ENCODE data around the gene RSAD2.

Gene RSAD2, protein sequence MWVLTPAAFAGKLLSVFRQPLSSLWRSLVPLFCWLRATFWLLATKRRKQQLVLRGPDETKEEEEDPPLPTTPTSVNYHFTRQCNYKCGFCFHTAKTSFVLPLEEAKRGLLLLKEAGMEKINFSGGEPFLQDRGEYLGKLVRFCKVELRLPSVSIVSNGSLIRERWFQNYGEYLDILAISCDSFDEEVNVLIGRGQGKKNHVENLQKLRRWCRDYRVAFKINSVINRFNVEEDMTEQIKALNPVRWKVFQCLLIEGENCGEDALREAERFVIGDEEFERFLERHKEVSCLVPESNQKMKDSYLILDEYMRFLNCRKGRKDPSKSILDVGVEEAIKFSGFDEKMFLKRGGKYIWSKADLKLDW

DNA sequence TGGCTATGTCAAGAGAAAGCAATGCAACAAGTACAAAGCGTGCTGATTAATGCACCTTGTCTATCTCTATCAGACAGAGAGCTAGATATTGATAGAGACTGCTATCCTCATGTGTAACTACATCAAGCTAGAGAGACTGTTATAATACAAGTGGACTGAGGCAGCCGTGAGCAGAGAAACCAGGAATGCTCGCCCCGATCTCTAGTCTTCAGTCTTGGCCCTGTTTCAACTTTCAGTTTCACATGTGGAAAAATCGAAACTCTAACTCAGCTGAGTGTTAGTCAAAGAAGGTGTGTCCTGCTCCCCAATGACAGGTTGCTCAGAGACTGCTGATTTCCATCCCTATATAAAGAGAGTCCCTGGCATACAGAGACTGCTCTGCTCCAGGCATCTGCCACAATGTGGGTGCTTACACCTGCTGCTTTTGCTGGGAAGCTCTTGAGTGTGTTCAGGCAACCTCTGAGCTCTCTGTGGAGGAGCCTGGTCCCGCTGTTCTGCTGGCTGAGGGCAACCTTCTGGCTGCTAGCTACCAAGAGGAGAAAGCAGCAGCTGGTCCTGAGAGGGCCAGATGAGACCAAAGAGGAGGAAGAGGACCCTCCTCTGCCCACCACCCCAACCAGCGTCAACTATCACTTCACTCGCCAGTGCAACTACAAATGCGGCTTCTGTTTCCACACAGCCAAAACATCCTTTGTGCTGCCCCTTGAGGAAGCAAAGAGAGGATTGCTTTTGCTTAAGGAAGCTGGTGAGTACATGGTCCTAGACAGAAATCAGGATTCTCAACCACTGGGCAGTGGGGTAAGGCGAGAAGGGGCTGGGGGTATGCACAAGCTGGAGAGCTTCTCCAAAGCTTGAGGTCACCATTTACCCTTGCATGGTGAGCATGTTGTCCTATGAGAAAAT lies at the start of gene RSAD2:
TSS of gene RSAD2 (plus strand) at position 376 of the 903 bp plus-strand sequence. CDS start at position 400, 24 bp downstream.
- DNase-seq, result peak; percentile 77 to 91 (median 83)

DNA sequence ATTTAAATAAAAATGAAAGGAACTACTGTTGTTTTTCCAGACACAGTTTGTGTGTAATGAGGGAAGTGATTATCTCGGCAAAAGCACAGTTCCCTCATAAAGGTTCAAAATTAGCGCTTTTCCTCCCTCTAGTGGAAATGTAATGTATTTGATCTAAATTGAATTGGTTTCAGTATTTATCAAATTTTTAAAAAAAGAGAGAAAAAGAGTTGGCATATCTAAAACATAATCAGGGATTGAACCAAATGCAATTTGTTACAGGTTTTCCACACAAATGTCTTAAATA lies 49.3 kb upstream of the RSAD2 start:
- peak; percentile 67 to 83 (median 83) for DNase-seq

DNA sequence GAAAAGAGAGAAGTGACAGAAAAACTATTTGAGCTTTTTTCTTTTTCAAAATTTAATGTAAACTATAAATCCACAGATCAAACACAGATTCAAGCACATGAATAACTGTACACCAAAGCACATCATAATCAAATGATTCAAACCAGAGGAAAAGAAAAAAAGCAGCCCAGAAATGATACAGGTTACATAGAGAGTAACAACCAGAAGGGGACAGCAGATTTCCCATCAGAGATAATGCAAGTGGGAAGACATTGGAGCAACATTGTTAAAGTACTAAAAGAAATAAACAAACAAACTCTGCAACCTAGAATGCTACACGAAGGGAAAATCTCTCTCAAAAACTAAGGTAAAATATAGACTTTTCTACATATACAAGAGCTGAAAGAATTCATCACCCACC lies 46.3 kb upstream of the RSAD2 start:
- no peak for DNase-seq

DNA sequence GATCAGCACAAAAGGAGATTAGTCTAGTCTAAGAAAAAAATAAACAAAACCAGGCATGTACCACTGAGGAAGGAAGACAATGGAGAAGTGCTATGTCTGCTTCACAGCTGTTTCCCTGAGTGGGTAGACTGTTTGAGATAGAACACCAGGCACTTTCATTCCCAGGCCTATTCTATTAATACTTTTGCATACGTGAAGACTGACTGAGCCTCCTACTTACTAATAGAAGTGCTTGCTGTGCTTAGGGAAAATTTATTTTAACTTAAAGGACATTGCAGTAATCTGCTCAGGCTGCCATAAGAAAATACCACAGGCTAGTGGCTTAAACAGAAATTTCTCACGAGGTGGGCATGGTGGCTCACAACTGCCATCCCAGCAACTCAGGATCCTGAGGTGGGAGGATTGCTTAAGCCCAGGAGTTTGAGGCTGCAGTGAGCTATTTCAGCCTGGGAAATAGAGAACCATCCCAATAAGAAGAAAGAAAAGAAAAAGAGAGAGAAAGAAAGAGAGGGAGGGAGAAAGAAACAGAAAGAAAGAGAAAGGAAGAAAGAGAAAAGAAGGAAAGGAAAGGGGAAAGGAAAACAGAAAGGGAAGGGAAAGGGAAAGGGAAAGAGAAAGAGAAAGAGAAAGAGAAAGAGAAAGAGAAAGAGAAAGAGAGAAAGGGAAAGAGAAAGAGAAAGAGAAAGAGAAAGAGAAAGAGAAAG lies 44.8 kb upstream of the RSAD2 start:
- DNase-seq, result peak; percentile 35 to 77 (median 50)

DNA sequence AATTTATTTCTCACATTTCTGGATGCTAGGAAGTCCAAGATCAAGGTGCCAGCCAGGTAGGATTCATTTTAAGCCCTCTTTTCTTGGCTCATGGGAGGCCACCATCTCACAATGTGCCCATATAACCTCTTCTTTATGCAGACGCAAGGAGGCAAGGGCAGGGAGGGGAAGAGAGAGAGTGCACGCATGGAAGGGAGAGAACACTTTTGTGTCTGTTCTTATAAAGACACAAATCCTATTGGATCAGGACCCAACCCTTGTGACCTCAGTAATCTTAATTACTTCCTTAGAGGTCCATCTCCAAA lies 44.3 kb upstream of the RSAD2 start:
- no peak for DNase-seq

DNA sequence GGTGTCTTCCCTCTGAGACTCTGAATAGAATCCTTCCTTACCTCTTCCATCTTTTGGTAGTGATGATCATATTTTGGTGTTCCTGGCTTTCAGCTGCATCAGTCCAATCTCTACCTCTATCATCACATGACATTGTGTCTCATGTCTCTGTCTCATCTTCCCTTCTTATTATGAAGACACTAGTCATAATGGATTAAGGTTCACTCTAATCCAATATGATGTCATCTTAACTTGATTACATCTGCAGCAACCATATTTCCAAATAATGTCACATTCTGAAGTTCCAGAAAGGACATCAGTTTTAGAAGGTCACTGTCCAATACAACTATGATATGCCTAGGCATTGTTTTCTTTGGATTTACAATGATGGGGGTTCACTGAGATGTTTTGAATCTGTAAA lies 43.4 kb upstream of the RSAD2 start:
- DNase-seq, result peak in 2 of 3 donors; percentile 39 to 68

DNA sequence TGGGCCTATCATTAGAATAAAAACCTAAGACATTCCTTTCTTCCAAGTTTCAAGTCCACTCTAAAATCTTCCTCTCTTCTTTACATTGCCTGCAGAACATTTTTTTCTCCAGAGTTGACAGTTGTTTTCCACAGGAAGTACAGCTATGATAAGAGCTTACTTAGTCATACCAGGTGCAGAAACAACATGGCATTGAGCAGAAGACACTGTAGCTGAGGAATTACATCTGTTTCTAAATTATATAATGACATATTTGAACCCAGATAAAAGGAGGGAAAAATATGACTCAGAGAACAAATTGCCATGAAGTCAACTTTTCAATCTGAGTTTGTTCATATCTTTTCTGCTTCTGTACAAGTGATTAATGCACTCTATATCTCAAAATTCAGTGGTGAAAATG lies 42.1 kb upstream of the RSAD2 start:
- DNase-seq, result no peak

DNA sequence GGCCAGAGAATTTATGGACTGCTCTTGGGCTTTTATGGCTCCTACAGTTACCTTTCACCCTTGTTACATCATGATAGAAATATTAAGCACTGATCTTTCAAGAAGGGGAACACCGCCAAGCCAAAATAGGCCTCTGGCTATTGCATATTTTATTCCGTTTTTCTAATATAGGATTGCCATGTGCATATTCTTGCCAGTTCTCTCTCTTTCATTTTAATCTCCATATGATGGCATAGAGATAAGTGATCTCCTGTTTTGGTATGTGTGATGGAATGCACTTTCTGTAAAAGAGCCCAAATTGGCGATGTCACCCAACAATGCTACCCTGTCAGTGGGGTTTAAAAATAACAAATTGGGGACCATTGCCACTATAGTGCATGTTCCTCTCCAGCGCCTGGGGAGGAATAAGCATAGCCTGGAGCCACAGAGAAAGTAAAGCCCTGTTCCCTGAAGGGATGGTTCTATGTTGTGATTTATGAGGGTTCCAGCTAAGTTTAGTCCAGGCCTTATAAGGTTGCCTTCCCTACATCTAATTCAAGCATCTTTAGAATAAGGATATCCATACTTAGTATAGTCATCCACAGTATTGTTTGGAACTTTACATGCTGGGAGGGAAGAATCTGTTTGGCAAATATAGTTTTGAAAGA lies 38.8 kb upstream of the RSAD2 start:
- no peak for DNase-seq

DNA sequence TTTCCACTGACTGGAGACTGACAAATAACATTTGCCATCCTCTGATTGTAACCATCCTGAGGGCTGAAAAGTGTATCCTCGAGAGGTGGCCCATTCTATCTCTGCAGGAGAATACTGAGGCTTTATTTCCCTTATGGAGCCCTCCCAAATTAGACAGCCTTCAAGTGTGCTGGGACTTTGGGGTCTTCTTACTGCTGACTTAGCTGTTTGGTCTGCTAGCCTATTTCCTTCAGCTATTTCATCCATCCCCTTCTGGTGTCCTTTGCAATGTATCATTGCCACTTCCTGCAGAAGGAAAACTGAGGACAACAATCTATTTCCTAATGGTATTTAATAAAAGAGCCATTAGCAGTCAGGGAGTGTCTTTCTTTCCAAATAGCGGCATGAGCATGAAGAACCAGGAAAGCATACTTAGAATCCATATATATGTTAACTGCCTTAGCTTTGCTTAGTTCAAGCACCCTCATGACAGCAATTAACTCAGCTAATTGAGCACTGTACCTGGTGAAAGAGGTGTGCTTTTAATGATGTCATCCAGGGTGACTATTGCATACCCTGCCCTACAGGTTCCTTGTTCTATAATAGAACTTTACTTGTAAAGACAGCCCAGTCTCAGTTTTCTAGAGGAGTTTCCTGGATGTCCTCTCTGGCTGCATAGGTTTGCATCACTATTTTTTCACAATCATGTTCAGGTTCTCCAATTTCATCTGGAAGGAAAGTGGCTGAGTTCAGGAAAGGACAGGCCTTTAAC lies 35.9 kb upstream of the RSAD2 start:
- DNase-seq, result no peak

DNA sequence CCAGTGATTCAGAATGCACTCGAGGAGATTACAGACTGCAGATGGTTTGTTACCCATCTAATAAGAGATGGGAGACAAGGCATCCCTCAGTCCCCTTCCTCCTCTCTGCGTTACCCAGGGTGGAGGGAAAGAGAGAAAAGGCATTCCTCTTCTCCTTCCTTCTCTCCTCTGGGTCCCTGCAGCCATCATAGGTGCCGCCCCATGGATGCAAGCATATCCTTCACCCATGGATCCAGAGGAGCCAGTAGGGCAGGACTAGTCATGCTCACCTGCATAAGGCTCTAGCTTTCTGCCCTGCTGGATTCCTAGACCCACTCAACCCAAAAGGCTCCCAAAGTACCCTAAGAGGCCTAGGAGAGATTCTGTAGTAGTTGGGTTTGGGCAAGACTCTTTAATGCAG lies 32.3 kb upstream of the RSAD2 start:
- peak in 1 of 3 donors; percentile 49 for DNase-seq

DNA sequence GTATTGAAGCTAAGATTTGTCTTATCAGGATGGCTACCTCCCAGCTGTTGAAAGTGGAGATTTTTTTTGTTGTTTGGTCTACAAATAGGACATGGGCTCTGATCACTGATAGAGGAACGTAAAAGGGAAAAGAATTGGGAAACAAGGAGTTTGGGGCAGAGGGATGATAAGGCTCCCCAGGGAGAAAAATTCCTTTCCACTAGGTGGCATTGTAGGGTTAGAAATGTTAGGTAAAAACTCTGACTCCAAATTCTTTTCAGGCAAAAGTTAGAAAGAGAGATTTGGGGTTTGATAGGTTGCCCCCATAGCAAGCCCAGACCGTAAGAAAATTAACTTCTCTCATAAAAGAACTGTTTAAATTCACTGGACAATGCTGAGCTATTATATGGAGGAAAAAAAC lies 31.7 kb upstream of the RSAD2 start:
- no peak for DNase-seq

DNA sequence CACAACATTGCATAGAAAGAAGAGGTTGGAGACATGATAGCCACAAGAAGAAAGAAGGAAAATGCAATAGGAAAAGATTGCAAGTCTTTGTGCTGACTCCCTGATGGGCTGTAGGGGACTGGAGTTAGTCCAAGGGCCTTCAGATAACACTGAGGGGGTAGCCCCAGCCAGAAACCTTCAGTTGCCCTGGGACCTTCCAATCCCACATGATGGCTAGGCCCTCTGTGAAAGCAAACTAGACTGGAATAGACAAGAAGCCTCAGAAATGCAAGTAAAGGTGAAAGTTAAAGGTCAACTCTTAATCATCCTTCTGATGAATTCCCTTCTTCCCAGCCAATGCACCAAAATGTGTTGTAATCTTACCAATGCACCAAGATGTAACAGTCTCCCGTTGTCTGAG lies 31.0 kb upstream of the RSAD2 start:
- DNase-seq, result no peak

DNA sequence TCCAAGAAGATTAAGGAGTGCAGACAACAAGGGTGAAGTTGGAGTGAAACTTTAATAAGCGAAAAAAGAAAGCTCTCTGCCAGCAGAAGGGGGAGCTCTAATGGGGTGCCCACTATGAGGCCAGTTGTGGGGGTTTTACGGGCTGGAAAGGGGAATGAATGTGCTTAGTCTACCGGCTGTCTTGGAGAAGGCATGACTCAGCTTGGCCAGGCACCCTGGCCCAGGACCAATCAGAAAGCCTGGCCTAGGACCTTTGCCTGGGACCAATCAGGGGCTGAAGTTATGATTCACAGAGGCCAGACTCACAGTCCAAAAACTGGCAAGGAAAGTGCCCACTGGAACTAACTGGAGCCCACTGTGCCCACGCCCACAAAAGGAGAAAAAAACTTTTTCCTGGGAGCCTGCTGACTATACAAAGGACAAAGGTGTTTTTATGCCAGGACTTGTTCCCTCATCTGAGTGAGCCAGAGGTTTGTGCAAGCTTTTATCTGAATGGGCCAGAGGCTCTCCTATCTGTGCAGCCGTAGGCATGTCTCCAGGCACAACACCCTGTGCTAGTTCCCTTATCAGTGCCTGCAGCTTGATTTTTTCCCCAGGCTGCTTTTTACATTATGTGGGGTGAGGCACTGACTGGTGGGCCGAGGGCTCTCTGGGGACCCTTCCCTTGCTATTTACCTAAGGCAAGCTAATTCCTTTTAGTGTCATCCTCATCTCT lies 30.5 kb upstream of the RSAD2 start:
- peak in 1 of 3 donors; percentile 37 for DNase-seq

DNA sequence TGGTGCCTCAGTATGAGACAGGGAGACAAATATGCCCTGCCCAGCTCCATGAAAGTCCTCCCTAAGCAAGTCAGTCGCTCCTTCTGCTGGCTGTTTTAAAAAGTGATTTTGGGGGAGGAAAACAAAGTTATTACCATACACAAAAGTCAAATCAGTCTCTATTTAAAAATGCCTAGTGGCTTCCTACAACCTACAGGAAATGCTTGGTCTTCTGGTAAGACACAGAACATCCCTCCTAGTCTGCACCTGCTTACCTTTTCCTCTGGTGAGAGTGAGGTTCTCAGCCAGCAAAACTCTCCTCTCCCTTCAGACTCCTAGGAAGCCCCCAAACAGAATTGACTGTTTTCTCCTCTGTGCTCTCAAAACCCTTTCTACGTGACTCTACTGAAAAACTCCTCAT lies 25.4 kb upstream of the RSAD2 start:
- no peak for DNase-seq

DNA sequence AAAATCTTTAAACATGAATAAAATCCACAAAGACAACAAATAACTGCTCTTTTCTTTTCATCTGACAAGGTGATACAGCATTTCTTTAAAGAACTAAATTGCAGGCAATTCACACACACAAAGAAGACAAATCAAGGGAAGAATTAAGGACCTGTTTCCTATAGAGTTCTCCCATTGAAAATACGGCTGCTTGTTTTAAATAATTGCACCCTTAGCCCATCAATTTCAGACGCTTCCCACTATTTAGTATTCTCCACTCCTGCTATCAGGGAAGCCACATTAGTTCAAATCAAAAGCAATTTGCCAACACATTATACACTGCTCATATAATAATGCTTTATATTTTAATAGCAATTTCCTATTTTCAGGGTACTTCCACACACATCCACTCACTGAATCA lies 23.2 kb upstream of the RSAD2 start:
- no peak for DNase-seq

DNA sequence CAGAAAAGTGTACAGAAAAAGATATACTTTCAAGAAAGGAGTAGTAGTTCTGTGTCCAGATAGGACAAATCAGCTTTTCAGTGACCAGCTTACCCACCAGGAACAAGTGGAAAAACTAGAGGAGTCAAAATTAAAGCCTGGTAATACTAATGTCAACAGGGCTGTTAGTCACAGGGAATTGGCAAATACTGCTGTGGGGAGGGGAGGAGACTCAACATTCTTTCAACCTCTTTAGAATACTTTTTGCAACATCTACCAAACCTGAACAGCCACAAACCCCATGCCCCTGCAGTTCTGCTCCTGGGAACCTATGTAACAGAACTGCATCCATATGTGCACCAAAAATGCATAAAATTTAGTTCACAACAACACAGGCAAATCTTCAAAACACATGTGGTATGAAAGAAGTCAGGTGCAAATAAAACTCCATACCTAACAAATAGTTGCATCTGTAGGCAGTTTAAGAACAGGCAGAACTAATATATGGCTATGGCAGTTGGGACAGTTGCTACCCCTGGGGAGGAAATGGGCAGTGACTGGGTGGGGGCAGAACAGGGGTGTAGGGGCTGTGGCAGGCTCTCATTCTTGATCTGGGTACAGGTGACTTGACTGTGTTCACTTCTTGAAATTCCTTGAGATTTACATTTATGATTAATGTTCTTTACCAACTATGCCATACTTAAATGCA lies 21.6 kb upstream of the RSAD2 start:
- peak in 2 of 3 donors; percentile 29 to 61 for DNase-seq

DNA sequence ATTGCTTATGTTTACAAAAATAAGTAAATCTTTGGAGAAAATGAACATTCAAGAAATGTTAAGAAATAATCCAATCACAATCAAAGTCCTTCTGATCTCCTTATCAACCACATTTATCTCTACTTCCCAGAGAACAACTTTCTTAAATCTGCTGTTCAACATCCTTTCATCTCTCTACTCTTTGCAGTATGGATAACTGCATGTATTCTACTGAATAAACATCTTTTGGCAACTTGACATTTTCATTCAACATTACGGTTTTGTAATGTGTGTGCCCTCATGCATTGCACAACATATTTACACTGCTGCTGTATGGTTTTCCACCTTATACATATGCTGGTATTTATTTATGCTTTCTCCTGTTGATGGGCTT lies 21.0 kb upstream of the RSAD2 start:
- no peak for DNase-seq

DNA sequence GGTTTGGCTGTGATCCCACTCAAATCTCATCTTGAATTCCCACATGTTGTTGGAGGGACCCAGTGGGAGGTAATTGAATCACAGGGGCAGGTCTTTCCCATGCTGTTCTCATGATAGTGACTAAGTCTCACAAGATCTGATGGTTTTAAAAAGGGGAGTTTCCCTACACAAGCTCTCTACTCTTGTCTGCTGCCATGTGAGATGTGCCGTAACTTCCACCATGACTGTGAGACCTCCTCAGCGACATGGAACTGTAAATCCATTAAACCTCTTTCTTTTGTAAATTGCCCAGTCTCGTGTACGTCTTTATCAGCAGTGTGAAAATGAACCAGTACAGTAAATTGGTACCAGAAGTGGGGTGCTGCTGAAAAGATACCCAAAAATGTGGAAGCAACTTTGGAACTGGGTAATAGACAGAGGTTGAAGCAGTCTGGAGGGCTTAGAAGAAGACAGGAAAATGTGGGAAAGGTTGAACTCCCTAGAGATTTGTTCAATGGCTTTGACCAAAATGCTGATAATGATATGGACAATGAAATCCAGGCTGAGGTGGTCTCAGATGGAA lies 19.0 kb upstream of the RSAD2 start:
- DNase-seq, result peak in 2 of 3 donors; percentile 37 to 77

DNA sequence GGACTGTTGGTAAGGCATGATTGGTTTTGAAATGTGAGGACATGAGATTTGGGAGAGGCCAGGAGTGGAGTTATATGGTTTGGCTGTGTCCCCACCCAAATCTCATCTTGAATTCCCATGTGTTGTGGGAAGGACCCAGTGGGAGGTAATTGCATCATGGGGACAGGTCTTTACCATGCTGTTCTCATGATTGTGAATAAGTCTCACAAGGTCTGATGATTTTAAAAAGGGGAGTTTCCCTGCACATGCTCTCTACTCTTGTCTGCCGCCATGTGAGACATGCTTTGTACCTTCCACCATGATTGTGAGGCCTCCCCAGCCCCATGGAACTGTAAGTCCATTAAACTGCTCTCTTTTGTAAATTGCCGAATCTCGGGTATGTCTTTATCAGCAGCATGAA lies 17.3 kb upstream of the RSAD2 start:
- DNase-seq, result peak in 2 of 3 donors; percentile 41 to 72

DNA sequence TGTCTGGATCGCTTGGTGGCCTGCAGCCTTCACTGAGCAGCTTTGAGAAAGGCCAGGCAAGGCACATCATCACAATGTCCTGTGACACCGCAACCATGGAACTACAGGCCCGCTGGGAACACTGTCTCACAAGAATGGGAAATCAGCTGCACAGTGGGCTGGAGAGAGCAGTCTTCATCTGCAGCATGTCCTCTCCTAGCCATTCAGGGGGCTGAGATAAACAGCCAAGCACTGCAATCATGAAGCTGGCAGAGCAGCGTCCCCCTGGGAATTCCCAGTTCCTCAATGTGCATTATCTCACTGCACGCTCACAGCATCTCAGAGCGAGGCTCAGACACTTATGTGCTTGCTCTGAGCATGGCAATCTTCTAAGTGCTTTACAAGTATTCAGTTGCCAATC lies 13.8 kb upstream of the RSAD2 start:
- DNase-seq, result peak; percentile 82 to 93 (median 85)

DNA sequence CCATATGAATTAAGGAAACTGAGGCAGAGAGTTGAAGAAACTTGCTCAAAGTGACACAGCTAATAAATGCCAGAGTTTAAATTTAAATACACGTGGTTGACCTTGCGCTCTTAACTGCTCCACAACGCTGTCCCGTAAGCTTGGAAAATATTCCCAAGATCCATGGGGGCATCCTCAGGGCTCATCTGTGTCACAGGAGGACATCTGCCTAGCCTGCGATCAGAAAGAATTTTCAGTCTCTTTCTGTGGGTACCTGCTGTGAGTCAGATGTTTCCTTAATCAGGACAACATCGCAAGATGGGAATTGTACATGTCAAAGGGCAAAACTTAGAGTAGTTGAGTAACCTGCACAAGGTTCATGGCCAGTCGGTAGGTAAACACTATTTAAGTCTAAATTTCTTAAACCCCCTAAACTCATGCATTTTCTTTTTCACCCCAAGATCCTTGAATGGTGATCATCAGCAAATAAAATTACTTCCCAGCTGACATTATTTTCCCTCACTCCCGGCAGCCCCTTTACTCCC lies 13.3 kb upstream of the RSAD2 start:
- peak in 1 of 3 donors; percentile 57 for DNase-seq

Data from suppressor macrophage treated with lipopolysaccharide for 1 hour (primary cell).